GM12864 (cell line): ENCODE results near the gene PRKD1.

Source experiments
- DNase-seq: peaks from one replicate; pipeline ENCODE4 v3.0.0-alpha.2; 2011; ENCODE audit warnings: low read depth
- H3K4me3 ChIP-seq: 2 replicates; pipeline ENCODE4 v1.5.1; 2011; ENCODE audit warnings: mild to moderate bottlenecking, low read depth, low read length, control low read depth
- CTCF ChIP-seq: IDR thresholded peaks from 2 replicates; pipeline ENCODE4 v1.5.1; 2011; ENCODE audit warnings: low read depth, mild to moderate bottlenecking, moderate library complexity, low read length, control low read depth, inconsistent platforms; ENCODE audit errors: missing control alignments

PRKD1 gene

GRCh38 chr14:29682789-29683188, 244.9 kb downstream of the PRKD1 start:
- DNase-seq = no peak

GRCh38 chr14:29681316-29681715, 246.3 kb downstream of the PRKD1 start:
- DNase-seq = no peak
- TF ChIP-seq CTCF = no peak
- H3K4me3 ChIP-seq = no peak overlapping the region

More at GRCh38 chr14:29682789-29683188, 244.9 kb downstream of the PRKD1 start:
- TF ChIP-seq CTCF = no peak
- no peak overlapping the region for H3K4me3 ChIP-seq

GRCh38 chr14:29674566-29675285, 252.9 kb downstream of the PRKD1 start:
- no peak overlapping the region for H3K4me3 ChIP-seq
- no peak for TF ChIP-seq CTCF
- no peak for DNase-seq

GRCh38 chr14:29672831-29673230, 254.8 kb downstream of the PRKD1 start:
- no peak for DNase-seq
- no peak overlapping the region for H3K4me3 ChIP-seq
- no peak for TF ChIP-seq CTCF

- no peak for TF ChIP-seq CTCF
- DNase-seq = no peak
- H3K4me3 ChIP-seq = no peak overlapping the region
These were observed 256.6 kb downstream of the PRKD1 start for GRCh38 chr14:29671034-29671433.

- no peak for DNase-seq
- H3K4me3 ChIP-seq = no peak overlapping the region
- no peak for TF ChIP-seq CTCF
These were observed 259.4 kb downstream of the PRKD1 start for GRCh38 chr14:29668201-29668600.

GRCh38 chr14:29664515-29664914, 263.1 kb downstream of the PRKD1 start:
- DNase-seq = no peak
- H3K4me3 ChIP-seq = no peak overlapping the region
- TF ChIP-seq CTCF = no peak
